Keratinocyte (primary cell): ENCODE results near the gene PTTG1IP2. TPM values are rescaled to one million over a fixed set of nuclear protein-coding genes. Genes with fewer than 3 reads are reported as not detected.

Experiments
- DNase-seq: peaks from one replicate; pipeline ENCODE4 v3.0.0-alpha.2; 2011; ENCODE audit warnings: low read depth, missing footprints, low spot score
- FAIRE-seq: peaks from 2 replicates; lab custom pipeline; 2011; peaks lifted over from hg19 to GRCh38; lab: Jason Lieb, UNC
- H2AFZ ChIP-seq: 2 replicates; pipeline ENCODE4 v1.6.0; 2012; ENCODE audit warnings: low read length, control low read depth, inconsistent platforms; ENCODE audit not compliant: control insufficient read depth
- H3K27ac ChIP-seq: 2 replicates; pipeline ENCODE4 v1.5.1; 2011; ENCODE audit warnings: low read length; ENCODE audit not compliant: control insufficient read depth, insufficient read depth
- H3K27me3 ChIP-seq: 3 replicates; pipeline ENCODE4 v1.6.0; 2011; ENCODE audit warnings: low read length; ENCODE audit not compliant: control insufficient read depth, insufficient read depth; ENCODE audit errors: extremely low read depth
- H3K36me3 ChIP-seq, 2 experiments: 2 replicates in 1 of 2; 3 replicates in 1 of 2; pipeline ENCODE4 v1.5.1; 2011; ENCODE audit warnings: low read length in 2 of 2, mild to moderate bottlenecking in 1 of 2; ENCODE audit not compliant: control insufficient read depth in 2 of 2, insufficient read depth in 2 of 2; ENCODE audit errors: extremely low read depth in 1 of 2
- H3K4me1 ChIP-seq: 3 replicates; pipeline ENCODE4 v1.5.1; 2011; ENCODE audit warnings: low read length; ENCODE audit not compliant: control insufficient read depth, insufficient read depth; ENCODE audit errors: extremely low read depth
- H3K4me2 ChIP-seq: 3 replicates; pipeline ENCODE4 v1.6.0; 2011; ENCODE audit warnings: low read depth, low read length; ENCODE audit not compliant: control insufficient read depth, insufficient read depth; ENCODE audit errors: extremely low read depth
- H3K4me3 ChIP-seq, 3 experiments: fragments of 200-600 bp in 1 of 3; sonication (generic) in 1 of 3; 2 replicates in 2 of 3; 3 replicates in 1 of 3; pipeline ENCODE4 v1.5.1; 2011 to 2016; ENCODE audit warnings: low read length in 3 of 3, mild to moderate bottlenecking in 3 of 3, control low read depth in 2 of 3, inconsistent platforms in 1 of 3, low read depth in 1 of 3, mixed read lengths in 1 of 3, mixed run types in 1 of 3, moderate library complexity in 1 of 3; ENCODE audit not compliant: control insufficient read depth in 2 of 3, insufficient read depth in 2 of 3; ENCODE audit errors: extremely low read depth in 1 of 3
- H3K79me2 ChIP-seq: 2 replicates; pipeline ENCODE4 v1.6.0; 2012; ENCODE audit warnings: low read length; ENCODE audit not compliant: control insufficient read depth, insufficient read depth
- H3K9ac ChIP-seq: 3 replicates; pipeline ENCODE4 v1.6.0; 2011; ENCODE audit warnings: low read length; ENCODE audit not compliant: control insufficient read depth, insufficient read depth; ENCODE audit errors: extremely low read depth
- H3K9me1 ChIP-seq: 3 replicates; pipeline ENCODE4 v1.6.0; 2011; ENCODE audit warnings: low read length; ENCODE audit not compliant: control insufficient read depth, insufficient read depth; ENCODE audit errors: extremely low read depth
- H3K9me3 ChIP-seq: 2 replicates; pipeline ENCODE4 v1.5.1; 2012; ENCODE audit warnings: low read depth, low read length; ENCODE audit not compliant: control insufficient read depth
- H4K20me1 ChIP-seq: 3 replicates; pipeline ENCODE4 v1.6.0; 2011; ENCODE audit warnings: low read length; ENCODE audit not compliant: control insufficient read depth, insufficient read depth; ENCODE audit errors: extremely low read depth
- EZH2 ChIP-seq: IDR thresholded peaks from one replicate; pipeline ENCODE4 v1.6.1; 2012; ENCODE audit warnings: inconsistent platforms, mild to moderate bottlenecking, low read length, moderate library complexity
- dilution Hi-C: fragments of 300-500 bp; cut with MboI; formaldehyde crosslinking; loops from one replicate; pipeline ENCODE4 v1.7.0; 2020; ENCODE audit warnings: low sequenced_read_pairs; ENCODE audit not compliant: extremely low pct_ligation_motif_present
- polyA plus RNA-seq, 5 experiments: library from polyadenylated mRNA; depleted of rRNA in 3 of 5; stranded (reverse) in 3 of 5; stranded (forward) in 1 of 5; unstranded in 1 of 5; fragments of >200 nt; gene quantifications; 1 replicate in 1 of 5; 2 replicates in 3 of 5; 3 replicates in 1 of 5; pipeline versions ENCODE4 v1.2.1 to v1.2.3, GENCODE V29; 2011 to 2012; ENCODE audit warnings: missing spikeins in 2 of 5, low read depth in 1 of 5, low replicate concordance in 1 of 5
- TF ChIP-seq, protein P1 (sequence below), 3 experiments: IDR thresholded peaks in 1 of 3; conservative IDR thresholded peaks in 1 of 3; optimal IDR thresholded peaks in 1 of 3; 2 replicates in 2 of 3; 3 replicates in 1 of 3; pipeline versions ENCODE3 to v1.5.1; 2011; ENCODE audit warnings: low read length in 3 of 3, mild to moderate bottlenecking in 3 of 3, moderate library complexity in 2 of 3, control low read depth in 1 of 3, inconsistent platforms in 1 of 3; ENCODE audit not compliant: insufficient read depth in 2 of 3; ENCODE audit errors: extremely low read depth in 1 of 3

The PTTG1IP2 gene
- polyA plus RNA-seq, 1 donor (not counting 4 experiments of a cell fraction or from before 2014, with no cell fraction given) = not detected

DNA sequence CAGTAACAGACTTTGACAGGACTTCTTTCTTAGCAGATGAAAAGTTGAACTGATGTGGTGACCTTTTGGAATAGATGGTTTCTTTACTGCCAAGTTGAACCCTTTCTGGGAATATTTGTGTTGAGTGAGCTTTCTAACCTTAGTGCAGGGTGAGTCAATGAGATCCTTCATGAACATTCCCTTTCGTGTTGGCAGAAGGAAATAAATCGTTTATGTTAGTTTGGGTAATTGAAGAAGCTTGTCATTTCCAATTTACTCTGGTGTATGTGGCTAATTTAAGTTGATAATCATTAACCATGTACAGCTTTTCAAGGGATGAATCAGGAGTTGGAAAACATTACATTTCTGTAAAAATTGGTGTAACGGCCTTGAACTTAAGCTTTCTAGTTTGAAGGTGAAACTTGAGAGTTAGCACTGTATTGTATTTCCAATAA, 43.4 kb downstream of the PTTG1IP2 start:
- Histone ChIP-seq H3K36me3 (no peaks in the 10 kb centered on the region), H4K20me1 (no peaks in the 10 kb centered on the region), H3K4me1 (no peaks in the 10 kb centered on the region), H3K27me3 (no peaks in the 10 kb centered on the region), H3K4me3 (no peak overlapping the region), H3K9ac (no peak overlapping the region), H3K9me1 (no peaks in the 10 kb centered on the region), H3K79me2 (no peaks in the 10 kb centered on the region), H3K4me2 (no peak overlapping the region), H3K27ac (no peak overlapping the region), H2AFZ (no peak overlapping the region), H3K9me3 (no peaks in the 10 kb centered on the region)
- DNase-seq = no peak
- FAIRE-seq = no peak
- TF ChIP-seq EZH2 = no peak
- TF ChIP-seq, protein P1, sequence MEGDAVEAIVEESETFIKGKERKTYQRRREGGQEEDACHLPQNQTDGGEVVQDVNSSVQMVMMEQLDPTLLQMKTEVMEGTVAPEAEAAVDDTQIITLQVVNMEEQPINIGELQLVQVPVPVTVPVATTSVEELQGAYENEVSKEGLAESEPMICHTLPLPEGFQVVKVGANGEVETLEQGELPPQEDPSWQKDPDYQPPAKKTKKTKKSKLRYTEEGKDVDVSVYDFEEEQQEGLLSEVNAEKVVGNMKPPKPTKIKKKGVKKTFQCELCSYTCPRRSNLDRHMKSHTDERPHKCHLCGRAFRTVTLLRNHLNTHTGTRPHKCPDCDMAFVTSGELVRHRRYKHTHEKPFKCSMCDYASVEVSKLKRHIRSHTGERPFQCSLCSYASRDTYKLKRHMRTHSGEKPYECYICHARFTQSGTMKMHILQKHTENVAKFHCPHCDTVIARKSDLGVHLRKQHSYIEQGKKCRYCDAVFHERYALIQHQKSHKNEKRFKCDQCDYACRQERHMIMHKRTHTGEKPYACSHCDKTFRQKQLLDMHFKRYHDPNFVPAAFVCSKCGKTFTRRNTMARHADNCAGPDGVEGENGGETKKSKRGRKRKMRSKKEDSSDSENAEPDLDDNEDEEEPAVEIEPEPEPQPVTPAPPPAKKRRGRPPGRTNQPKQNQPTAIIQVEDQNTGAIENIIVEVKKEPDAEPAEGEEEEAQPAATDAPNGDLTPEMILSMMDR (optimal IDR thresholded peaks at IDR 0.05 in 1 of 3, IDR thresholded peaks at IDR 0.05 in 1 of 3, conservative IDR thresholded peaks at IDR 0.05 in 1 of 3; ENCODE audit: extremely low read depth in 1 of 3, insufficient read depth in 2 of 3, low read length in 3 of 3) = no peak
- dilution Hi-C loops = no loop called here

DNA sequence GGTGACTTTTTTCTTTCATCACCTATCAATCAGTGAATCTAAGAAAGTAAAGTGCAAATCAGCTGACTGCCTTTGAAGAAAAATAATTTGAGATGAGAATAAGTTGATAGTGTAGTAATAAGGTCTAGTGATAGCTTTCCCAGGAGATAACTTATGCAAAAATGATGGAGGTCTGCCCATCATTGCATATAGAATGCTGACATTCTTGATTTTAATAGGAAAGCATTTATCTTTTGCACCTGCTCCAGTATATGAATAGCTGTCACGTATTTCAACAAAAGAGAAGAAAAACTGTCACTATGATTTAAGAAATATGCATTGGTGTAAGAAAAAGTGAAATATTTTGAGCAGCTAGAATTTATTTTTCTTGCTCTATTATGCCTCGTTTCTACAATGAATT, 46.8 kb downstream of the PTTG1IP2 start:
- no peak for DNase-seq
- no peak overlapping the region for H3K4me2 ChIP-seq
- no peaks in the 10 kb centered on the region for H3K9me3 ChIP-seq
- no peaks in the 10 kb centered on the region for H3K36me3 ChIP-seq
- H3K9me1 ChIP-seq = no peaks in the 10 kb centered on the region
- H2AFZ ChIP-seq = no peak overlapping the region
- TF ChIP-seq, protein P1 (optimal IDR thresholded peaks at IDR 0.05 in 1 of 3, IDR thresholded peaks at IDR 0.05 in 1 of 3, conservative IDR thresholded peaks at IDR 0.05 in 1 of 3; ENCODE audit: extremely low read depth in 1 of 3, insufficient read depth in 2 of 3, low read length in 3 of 3) = no peak
- no peak for TF ChIP-seq EZH2
- dilution Hi-C loops = no loop called here
- no peak overlapping the region for H3K9ac ChIP-seq
- H3K4me3 ChIP-seq = no peak overlapping the region
- no peaks in the 10 kb centered on the region for H3K27me3 ChIP-seq
- H4K20me1 ChIP-seq = no peaks in the 10 kb centered on the region
- no peak overlapping the region for H3K27ac ChIP-seq
- no peaks in the 10 kb centered on the region for H3K79me2 ChIP-seq
- no peaks in the 10 kb centered on the region for H3K4me1 ChIP-seq
- FAIRE-seq = no peak
